Measurements from ENCODE around the gene LRRIQ3.

DNA sequence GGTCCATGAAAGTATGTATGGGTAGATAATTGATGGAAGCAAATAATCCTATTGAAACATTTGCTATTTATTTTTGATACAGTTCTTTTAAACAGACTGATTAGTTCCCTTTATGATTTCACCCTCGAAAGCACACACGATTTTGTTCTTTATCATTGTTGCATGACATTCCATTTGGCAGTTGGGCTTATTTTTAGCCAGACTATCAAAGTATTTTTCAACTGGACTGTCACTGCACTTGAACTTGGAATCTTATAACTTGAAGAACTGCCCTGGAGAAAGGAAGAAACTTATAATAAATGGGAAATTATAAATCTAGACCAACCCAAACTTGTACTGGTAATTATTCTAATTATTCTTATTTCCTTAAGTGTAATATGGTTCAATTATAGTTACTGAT is 37.2 kb upstream of the LRRIQ3 start, which contains the start of gene TNNI3K:
- TF ChIP-seq, protein P1, sequence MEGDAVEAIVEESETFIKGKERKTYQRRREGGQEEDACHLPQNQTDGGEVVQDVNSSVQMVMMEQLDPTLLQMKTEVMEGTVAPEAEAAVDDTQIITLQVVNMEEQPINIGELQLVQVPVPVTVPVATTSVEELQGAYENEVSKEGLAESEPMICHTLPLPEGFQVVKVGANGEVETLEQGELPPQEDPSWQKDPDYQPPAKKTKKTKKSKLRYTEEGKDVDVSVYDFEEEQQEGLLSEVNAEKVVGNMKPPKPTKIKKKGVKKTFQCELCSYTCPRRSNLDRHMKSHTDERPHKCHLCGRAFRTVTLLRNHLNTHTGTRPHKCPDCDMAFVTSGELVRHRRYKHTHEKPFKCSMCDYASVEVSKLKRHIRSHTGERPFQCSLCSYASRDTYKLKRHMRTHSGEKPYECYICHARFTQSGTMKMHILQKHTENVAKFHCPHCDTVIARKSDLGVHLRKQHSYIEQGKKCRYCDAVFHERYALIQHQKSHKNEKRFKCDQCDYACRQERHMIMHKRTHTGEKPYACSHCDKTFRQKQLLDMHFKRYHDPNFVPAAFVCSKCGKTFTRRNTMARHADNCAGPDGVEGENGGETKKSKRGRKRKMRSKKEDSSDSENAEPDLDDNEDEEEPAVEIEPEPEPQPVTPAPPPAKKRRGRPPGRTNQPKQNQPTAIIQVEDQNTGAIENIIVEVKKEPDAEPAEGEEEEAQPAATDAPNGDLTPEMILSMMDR (IDR thresholded peaks at IDR 0.05): no peak
- TF ChIP-seq POLR2AphosphoS5 (IDR thresholded peaks at IDR 0.05; ENCODE audit: low read depth, low read length) (no peak), SIN3A (IDR thresholded peaks at IDR 0.05; ENCODE audit: borderline replicate concordance, insufficient read depth, low read depth, low read length) (no peak), TCF7L2 (IDR thresholded peaks at IDR 0.05; ENCODE audit: low read depth, low read length) (no peak)

All from Panc1 (cell line).